Measurements from ENCODE around the gene HLA-DMB.

- TF ChIP-seq EZH2 (IDR thresholded peaks at IDR 0.05; ENCODE audit: insufficient read depth, poor library complexity, severe bottlenecking) (no peak), EZH2phosphoT487 (IDR thresholded peaks at IDR 0.05; ENCODE audit: insufficient read depth, low read depth) (no peak)
These were observed 18.7 kb downstream of the HLA-DMB start for GRCh38 chr6:32922083-32922482.
